Stimulated activated CD4-positive, alpha-beta T cell treated with anti-CD3 and anti-CD28 coated beads, Interleukin-1b, Interleukin-23, amount 100 ng/mL, for 24 hours (primary cell): ENCODE measurements around the gene MAN1B1.

Experiments used
- DNase-seq, 4 experiments: peaks; one replicate each; pipeline ENCODE4 v3.0.0-alpha.2; 2020; ENCODE audit warnings: low read depth in 4 of 4, low spot score in 1 of 4

The MAN1B1 gene

DNA sequence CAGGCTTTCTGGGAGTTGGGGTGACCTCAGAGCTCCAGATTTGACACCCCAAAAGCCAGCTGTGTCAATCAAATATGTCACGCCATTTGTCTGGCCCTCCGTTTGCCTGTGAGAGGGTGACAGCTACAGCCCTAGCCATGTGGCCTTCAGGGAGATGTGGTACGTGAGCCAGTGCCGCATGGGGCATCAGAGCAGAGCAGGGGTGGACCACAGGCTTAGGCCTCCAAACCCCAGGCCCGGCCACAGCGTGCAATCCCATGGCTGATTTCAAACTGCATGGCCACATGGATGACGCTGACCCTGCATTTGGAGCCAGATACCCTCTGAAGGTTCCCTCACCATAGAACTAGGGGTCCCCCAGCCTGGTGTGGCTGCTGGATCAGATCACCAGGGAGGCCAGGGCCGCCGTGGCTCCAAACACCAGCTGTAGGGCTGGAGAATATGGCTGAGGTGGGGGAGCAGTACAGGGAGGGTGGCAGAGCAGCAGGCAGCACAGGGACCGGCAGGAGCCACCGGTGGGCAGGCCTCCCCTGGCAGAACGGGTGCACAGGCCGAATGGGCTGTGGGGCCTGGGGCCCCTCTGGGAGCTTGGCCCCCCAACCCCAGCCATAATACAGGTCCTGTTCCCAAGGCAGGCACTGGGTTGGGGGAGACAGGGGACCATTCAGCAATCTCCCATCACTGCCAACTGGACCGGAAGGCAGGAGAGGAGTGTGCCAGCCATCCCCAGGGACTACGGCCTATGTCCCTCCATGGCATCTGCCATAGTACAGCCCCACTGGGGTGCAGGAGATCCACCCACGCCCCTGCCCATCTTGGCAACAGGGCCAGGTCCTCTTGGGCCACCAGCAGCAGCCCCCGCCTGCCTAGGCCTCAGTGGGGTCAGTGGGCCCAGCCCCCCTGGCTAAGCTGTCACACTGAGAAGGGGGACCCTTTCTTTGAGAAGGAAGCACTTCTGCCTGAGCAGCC is 18.0 kb upstream of the MAN1B1 start:
- DNase-seq = no peak

DNA sequence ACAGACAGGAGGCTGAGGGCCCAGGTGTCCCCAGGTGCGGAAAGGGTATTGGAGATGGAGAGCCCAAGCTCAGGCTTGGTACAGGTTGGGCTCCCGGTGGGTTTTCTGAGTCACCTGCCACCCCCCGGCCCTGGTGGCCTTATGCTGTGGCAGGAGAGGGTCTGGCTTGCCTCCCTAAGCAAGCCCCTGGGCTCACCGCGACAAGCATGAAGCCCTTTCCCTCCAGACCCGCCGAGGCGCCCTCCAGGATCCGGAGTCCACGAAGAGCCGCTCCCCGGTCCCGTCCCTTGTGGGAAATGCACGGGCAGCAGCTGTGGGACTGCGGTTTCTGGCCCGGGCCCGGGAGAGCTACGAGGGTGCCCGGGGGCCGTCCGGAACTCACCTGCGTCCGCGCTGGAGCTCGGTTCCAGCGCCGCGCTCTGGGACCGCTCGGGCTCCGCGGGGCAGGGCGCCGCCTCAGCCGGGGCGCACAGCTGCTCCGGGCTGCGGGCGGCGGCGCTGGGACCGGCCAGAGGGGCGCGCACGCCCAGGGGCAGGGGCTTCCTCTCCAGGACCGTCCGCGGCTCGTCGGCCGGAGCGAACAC is 17.2 kb upstream of the MAN1B1 start:
- DNase-seq = no peak

DNA sequence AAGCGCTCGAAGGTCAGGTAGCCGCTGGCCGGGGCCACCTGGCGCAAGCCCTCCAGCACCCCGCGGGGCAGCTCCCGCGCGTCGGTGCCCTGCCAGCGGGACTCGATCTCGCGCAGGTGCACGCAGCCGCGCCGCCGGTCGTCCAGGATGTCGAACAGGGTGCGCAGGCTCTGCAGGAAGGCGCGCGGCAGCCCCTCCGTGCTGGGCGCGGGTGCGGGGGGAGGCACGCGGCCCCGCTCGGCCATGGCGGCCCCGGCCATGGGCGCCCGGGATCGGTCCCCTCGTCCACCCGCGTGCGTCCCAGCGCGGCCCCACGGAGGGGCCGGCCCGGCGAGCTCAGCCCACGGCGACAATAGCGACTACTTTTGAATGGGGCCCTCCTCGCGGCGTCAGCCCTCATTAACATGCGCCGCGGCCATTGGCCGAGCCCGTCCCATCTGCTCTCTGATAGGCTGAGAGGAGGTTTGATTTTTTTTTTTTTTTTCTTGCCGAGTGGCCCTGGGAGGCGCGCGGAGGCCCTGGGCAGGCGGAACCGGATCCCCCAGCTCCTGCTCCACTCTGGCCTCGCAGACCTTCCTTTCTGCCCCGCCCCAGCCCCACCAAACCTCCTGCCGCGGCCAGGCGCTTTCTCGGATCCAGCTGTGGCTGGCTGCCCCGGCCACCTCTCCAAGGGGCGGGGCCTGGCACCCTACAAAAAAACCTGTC is 16.4 kb upstream of the MAN1B1 start, which contains the start of gene SAPCD2:
Gene SAPCD2 (minus strand): TSS at position 357 of the 705 bp plus-strand sequence. CDS start 97 bp downstream, at position 260.
- peak in 3 of 4 experiments; percentile 55 to 82 (median 73) for DNase-seq

DNA sequence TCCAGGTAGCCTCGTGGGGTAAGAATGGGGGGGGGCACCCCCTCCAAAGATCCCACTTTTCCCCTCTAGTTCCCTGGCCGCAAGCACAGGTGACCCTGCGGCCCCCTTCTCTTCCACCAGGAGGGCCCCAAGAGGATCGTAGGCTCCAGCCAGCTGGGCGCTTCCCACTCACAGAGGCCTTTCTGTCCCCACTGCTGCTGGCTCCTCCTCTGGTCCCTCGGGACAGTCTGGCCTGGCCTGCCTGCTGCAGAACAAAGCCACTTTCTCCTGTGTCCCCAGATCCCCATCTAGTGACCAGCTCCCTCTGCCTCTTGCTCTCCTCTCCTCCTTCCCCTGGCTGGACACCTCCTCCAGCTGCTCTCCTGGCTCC is 15.9 kb upstream of the MAN1B1 start:
- DNase-seq = no peak

GRCh38 chr9:137071282-137071681 is 15.5 kb upstream of the MAN1B1 start:
- no peak for DNase-seq

DNA sequence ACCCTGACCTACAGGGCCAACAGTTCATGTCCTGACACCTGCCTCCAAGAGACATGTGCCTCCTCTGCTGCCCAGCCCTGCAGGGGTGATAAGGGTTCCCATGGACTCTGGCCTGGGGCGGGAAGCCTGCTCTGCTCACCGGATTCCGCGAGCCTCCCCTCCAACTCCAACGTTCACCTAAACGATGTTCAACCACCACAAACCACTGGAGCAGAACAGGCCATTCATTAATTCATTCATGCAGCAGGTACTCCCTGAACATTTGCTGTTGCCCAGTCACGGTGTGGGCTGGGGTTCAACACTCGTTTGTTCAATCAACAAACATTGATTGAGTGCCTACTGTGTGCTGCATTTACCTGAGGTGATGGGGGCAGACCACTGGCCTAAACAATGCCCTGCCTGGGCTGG is 12.8 kb upstream of the MAN1B1 start:
- no peak for DNase-seq

DNA sequence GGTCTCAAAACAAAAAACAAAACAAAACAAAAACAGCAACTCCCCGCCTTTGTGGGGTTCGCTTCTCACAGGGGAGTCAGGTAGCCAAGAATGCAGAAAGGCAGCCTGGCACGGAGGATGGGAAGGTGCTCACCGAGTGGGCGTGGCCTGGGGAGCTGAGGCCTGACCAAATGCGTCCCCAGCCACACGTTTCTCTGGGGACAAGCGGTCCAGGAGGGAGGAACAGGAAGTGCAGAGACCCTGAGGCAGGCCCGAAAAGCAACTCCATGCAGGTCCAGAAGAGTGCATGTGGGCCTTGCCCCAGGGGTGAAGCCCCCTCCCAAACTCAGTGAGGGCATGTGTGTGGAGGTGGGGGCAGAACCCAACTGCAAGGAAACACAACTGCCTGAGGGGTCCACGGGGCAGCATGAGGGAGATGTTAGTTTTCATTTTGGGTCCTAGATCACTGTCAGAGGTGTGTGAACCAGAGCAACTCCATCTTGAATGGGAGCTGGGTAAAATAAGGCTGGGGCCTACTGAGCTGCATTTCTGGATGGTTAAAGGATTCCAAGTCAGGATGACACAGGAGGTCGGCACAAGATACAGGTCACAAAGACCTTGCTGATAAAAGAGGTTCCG is 12.0 kb upstream of the MAN1B1 start:
- no peak for DNase-seq

GRCh38 chr9:137075275-137075775 is 11.5 kb upstream of the MAN1B1 start:
- no peak for DNase-seq

DNA sequence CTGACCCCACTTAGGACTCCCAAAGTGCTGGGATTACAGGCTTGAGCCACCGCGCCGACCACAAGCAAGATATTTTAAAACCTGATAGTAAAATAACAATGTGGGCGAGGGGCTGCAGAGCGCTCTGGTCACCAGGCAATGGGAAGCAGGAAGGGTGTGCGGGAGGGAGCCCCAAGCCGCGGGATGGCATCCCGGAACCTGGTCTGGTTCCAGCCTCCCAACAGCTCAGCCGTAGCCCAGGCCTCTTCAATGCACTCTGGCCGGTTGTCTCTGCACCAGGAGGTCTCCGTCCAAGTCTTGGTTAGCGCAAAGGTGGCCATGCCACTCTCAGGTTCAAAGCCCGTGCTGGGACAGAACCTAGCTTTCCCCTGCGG is 10.2 kb upstream of the MAN1B1 start:
- no peak for DNase-seq

DNA sequence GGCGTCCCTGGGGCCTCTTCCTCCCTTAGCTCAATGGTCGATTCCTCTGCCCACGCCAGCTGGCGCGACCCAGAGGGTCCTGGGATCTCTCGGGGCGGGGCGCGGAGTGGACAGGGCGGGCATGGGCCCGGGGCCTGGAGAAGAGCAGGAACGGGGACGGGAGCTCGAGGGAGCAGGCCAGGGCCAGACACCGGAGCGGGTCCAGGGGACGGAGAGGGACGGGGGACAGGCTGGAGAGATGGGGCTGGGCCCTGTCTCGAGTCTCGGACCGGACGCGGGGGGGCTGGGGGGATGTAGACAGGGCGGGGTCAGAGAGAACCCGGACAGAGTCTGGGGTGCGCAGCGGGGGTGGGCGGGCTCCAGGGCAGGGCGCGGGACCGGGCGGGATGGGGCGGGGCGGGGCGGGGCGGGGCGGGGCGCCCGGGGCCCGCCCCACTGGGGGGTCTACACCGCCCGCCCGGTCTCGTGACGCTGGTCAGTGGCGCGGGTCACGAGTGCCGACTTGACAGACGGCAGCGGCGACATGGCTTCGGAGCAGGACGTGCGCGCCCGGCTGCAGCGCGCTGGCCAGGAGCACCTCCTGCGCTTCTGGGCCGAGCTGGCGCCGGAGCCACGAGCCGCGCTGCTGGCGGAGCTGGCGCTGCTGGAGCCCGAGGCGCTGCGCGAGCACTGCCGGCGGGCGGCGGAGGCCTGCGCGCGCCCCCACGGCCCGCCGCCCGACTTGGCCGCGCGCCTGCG is 9.6 kb upstream of the MAN1B1 start, which contains the start of gene UAP1L1:
Gene UAP1L1 (plus strand): TSS at position 508 of the 738 bp plus-strand sequence. CDS start 16 bp downstream, at position 524.
- peak in 1 of 4 experiments; percentile 41 for DNase-seq

DNA sequence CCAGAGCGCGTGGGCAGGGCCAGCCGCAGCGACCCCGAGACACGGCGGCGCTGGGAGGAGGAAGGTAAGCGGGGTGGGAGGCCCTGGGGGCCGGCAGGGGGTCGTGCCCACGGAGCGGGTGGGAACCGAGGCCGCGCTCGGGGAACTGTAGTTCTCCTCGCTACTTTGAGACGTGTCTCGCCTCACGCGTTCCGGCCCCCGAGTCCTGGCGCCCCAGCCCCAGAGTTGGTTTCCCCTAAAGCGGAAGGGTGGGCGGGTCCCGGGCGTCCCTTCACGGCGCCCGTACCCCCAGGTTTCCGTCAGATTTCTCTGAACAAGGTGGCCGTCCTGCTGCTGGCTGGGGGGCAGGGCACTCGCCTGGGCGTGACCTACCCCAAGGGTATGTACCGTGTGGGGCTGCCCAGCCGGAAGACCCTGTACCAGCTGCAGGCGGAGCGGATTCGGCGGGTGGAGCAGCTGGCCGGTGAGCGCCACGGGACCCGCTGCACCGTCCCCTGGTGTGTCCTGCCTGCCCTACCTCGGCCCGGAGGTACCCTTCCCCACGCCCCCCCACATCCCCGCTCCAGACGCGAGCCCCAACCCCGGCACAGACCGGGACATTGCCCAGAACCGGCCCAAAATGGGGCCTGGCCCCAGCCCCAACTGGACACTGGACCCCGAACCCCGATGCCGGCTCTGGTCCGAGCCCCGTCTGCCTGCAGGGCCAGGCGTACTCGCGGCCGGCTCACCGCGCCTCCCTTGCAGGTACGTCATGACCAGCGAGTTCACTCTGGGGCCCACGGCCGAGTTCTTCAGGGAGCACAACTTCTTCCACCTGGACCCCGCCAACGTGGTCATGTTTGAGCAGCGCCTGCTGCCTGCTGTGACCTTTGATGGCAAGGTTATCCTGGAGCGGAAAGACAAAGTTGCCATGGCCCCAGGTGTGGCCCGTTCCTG is 8.8 kb upstream of the MAN1B1 start:
- no peak for DNase-seq

DNA sequence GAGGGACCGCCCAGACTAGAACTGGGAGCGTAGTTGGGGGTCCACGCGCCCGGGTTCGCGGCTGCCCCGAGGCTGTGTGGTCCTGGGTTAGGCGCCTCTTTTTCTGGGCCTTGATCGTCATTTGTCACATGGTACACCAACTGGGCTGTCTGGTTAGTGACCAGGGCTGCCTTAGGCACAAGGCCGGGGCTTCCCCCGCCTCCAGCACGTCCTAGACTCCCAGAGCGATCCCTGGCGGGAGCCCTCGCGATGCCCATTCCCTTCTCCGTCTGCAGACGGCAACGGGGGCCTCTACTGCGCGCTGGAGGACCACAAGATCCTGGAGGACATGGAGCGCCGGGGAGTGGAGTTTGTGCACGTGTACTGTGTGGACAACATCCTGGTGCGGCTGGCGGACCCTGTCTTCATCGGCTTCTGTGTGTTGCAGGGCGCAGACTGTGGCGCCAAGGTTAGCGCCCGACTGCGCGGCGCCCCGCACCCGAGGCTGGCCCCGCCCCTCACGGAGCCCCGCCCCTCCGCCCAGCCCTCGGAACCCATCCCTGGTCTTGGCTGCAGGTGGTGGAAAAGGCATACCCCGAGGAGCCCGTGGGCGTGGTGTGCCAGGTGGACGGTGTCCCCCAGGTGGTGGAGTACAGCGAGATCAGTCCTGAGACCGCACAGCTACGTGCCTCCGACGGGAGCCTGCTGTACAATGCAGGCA is 7.9 kb upstream of the MAN1B1 start:
- no peak for DNase-seq

- DNase-seq = no peak
These were observed 7.4 kb upstream of the MAN1B1 start for GRCh38 chr9:137079401-137079787.

- no peak for DNase-seq
These were observed 6.3 kb upstream of the MAN1B1 start for GRCh38 chr9:137080260-137081122.

DNA sequence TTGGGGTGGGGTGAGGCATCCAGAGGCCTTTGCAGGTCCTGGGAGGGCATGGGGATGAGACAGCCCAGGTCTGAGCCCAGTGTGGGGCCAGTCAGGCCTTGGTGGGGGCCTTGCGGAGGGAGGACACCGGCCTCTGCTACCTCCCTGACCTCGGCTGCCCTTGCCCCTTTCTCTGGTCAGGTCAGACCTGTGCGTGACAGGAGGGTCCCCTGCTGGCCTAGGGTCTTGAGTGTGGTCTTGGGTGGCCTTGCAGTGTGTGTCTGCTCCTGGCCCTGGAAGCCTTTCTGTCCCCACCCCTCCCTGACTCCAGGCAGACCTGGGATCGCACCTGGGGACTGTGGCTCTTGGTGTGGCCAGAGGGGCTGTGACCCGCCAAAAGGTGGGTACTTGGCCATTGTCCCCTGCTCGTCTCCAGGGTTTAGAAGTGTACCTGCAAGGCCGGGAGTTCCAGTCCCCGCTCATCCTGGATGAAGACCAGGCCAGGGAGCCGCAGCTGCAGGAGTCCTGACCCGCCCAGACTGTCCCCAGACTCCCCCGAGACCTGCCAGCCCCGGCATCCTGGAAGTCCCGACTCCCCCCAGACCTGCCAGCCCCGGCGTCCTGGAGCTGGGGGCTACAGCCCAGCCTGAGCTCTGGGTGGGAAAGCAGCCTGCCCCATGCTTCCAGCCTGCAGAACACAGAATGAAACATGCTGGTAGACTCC is 4.4 kb upstream of the MAN1B1 start:
- no peak for DNase-seq

GRCh38 chr9:137082925-137083290 is 3.9 kb upstream of the MAN1B1 start:
- DNase-seq = no peak

DNA sequence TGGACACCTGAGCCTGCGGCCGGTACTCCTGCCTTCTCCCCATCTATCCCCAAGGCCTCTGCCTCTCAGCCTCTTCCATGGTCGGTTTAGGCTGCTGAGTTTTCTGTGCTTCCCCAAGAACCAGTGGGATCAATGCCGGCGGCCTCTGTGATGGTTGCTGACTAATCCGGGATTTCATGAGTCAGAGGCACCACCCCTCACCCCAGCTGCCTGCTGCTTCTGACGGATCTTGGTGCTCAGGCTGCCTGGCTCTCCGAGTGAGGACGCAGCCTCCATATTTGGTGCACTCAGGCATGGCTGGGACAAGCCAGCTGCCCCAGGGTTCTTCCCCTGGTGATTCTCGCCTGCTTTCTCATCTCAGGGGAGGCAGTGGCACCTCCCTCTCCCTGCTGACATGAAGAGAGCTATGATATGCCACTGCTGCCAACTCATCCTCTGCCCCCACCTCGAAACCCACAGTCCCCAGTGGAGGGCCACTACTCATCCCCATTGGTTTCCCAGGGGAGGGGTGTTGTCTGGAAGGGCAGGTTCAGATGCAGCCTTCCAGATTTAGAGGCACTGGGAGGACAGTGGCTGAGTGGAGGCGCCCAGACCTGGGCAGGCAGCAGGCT is 3.3 kb upstream of the MAN1B1 start:
- DNase-seq = no peak
